ENCODE measurements around the gene SAXO2.
"Not testable (repeated sequence)": the region's sequence is repeated elsewhere in the genome, so short reads cannot be mapped to it uniquely, and the experiment has no call there.

Gene SAXO2

DNA sequence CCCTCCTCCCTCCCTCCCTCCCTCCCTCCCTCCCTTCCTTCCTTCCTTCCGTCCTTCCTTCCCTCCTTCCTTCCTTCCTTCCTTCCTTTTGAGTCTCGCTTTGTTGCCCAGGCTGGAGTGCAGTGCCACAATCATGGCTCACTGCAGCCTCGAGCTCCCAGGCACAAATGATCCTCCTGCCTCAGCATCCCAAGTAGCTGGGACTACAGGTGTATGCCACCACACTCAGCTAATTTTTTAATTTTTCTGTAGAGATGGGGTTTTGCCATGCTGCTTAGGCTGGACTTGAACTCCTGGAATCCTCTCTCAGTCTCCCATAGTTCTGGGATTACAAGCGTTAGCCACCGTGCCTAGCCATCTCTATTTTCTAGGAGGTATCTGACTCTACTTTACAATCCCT, 48.7 kb downstream of the SAXO2 start:
- not testable (repeated sequence) for H3K4me3 ChIP-seq (ENCODE audit: low read length); DNase-seq (ENCODE audit: low read depth, low spot score)

DNA sequence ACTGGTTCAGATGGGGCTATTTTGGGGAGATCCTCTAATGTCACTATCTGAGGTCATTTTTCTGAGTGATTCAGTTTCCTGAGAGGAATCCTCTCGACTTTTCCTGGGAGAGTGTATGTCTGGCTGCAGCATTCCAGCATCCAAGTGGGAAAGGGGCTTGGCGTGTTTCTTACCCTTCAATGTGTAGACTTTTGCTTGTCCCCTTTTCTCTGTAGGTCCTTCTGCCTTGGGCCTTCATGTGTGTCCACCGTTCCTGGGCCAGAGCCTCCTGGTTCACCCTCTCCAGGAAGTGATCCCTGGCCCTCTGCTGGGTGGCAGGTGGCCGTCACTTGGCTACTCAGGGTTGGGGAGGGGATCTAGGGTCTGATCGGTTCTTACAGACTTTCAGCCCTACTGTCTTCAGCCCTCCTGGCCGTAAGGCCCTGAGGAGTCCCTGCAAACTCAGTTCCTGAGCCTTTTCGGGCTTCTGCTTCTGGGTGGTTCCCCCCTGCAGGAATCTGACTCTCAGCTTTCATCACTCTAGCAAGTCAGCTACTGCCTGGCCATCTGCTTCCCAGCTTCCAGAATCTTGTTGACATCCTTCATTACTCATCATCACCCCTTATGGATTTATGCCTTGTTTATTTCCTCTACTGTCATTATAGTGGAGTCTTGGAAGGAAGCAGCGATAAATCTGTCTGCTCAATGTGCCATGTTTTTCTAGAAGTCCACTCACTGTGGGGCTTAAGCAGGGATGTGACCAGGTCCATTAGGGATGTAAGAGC, 50.1 kb downstream of the SAXO2 start:
- no peak for DNase-seq (ENCODE audit: low read depth, low spot score)

DNA sequence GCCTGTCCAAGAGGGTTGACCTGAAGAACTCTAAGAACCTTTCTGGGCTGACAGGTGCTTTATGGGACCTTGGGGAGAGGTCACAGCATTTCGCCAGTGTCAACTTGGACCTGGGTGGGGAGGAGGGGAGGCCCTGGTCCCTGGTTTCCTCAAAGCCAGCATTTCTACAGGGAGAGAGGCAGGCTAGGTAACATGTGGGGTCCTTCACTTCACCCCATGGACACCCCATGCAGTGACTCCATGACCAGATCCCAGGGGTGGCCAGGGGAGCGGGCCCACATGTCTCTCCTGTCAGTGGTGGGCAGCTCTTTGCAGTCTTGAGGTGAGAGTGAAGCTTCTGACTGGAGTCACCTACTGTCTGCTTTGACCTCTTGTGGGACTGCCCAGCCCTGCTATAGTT, 50.8 kb downstream of the SAXO2 start:
- no peak overlapping the region for H3K4me3 ChIP-seq (ENCODE audit: low read length)
- no peak for DNase-seq (ENCODE audit: low read depth, low spot score)

More for the DNA sequence above, 50.1 kb downstream of the SAXO2 start:
- H3K4me3 ChIP-seq (ENCODE audit: low read length), result no peak overlapping the region

DNA sequence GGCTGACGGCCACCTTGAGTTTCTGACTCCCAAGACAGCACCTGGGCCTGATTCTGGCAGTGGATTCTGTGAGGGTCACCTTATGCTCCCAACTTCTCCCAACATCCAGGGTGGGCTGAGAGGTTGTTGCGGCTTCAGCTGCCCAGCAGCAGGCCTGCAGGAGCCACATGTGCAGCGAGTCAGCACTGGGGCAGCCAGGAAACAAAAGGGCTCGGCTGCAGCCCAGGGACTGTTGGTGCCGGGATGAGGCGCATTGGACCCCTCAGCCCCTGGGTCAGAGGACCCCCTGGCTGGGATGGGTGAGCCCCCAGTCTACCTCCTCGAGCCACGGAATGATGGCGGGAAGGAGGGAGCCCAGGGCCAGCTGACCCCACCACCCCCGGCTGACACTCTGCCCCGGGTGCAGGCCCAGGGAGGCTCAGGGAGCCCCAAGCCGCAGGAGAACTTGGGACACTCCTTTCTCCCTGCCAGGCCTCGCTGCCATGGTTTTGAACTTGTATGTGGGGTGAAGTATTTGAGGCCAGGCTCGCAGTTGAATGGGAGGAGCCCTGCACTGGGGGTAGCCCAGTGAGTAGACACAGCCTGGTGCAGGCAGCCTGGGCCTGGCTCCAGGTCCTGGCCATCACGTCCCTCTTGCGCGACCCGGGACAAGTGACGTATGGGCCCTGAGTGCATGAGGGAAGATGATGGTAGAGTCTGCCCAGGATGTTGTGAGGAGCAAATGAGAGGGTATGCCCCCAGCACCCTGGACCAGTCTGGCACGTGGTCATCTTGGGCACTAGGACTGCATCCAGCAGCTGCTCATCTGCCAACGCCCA, 51.5 kb downstream of the SAXO2 start:
- H3K4me3 ChIP-seq (ENCODE audit: low read length), result not testable (repeated sequence)

DNA sequence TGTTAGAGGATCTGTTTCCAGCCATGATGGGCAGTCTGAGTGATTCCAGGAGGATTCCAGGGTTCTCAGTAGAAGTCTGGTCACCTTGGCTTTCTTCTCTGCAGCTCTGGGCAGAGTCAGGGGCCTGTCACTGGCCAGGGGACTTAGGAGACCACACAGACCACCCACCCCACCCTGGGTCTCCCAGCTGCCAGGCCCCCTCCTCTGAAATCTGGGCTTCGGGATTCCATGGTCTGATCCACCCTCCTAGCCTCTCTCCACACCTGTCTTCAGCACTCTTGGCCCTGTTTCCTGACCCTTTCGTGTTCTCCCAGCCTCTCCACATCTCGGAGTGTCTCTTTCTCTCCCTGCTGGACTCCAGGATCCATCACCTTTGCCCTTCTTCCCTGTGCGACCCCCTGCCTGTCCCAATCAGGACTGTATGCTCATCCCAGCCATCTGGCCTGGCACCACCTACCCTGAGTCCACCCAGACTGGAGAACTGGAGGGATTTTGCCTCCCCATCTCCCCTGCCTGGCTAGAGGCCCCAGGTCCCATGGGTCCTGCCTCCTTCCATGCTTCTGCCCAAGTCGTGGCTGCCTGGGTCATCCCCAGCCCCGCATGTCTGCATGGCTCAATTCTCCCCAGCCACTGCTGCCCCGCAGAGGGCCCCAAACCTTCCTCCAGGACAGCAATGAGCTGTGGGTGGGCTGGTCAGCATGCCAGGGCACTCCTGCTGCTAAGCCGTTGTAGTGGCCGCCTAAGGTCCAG, 52.3 kb downstream of the SAXO2 start:
- no peak overlapping the region for H3K4me3 ChIP-seq (ENCODE audit: low read length)
- DNase-seq (ENCODE audit: low read depth, low spot score), result no peak

More for the DNA sequence above, 51.5 kb downstream of the SAXO2 start:
- not testable (repeated sequence) for DNase-seq (ENCODE audit: low read depth, low spot score)

GRCh38 chr15:82315519-82316246, 53.1 kb downstream of the SAXO2 start:
- H3K4me3 ChIP-seq (ENCODE audit: low read length), result no peak overlapping the region
- no peak for DNase-seq (ENCODE audit: low read depth, low spot score)

DNA sequence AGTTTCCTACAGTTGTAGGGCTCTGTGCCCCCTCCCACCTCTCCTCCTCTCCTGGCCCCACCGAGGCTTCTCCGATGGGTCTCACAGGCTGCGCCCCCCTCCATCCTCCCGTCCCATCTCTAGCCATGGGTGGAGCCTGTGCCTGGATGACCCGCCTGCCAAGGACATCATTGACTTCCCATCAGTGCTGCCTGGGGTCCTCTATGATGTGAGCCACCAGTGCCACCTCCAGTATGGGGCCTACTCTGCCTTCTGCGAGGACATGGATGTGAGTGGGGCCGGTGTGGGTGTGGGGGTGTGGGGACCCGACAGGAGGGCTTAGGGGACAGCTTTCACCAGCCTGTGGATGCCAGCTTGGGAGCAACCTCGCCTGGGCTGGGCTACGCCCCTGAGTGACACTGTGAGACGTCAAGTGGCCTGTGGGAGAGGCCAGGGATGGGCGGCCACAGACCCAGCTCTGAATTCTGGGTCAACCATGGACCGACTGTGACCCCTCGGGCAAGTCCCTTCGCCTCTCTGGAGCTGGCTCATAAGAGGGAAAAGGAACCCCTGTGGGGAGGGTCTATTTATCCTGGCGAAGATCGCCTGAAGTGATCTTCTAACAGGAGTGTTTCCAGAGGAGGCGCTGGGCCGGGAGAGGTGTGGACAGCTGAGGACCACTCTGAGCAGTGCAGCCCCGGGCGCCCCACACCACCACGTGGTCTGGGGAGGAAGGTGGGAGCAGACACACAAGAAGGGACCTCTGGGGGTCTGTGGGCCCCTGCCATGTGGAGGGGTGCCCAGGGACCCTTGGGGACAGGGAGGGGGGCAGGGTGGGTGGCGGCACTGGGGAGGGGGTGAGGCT, 53.9 kb downstream of the SAXO2 start:
- not testable (repeated sequence) for H3K4me3 ChIP-seq (ENCODE audit: low read length); DNase-seq (ENCODE audit: low read depth, low spot score)

DNA sequence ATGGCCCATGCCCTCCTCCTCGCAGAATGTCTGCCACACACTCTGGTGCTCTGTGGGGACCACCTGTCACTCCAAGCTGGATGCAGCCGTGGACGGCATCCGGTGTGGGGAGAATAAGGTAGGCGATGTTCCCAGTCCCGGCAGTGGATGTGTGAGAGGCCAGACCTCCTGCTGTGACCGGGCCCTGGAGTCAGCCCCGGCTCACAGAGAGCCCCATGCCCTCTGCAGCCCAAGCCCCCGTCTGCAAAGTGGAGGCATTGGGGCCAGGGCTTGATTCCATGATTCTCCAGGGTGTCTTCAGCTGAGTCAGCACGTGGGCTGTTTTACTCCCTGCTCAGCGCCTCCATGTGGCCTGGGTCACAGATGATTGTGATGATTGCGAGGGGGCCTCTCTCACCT, 54.5 kb downstream of the SAXO2 start:
- H3K4me3 ChIP-seq (ENCODE audit: low read length), result no peak overlapping the region
- DNase-seq (ENCODE audit: low read depth, low spot score), result no peak

- not testable (repeated sequence) for H3K4me3 ChIP-seq (ENCODE audit: low read length)
Measured at GRCh38 chr15:82317516-82317915, 54.9 kb downstream of the SAXO2 start.

DNA sequence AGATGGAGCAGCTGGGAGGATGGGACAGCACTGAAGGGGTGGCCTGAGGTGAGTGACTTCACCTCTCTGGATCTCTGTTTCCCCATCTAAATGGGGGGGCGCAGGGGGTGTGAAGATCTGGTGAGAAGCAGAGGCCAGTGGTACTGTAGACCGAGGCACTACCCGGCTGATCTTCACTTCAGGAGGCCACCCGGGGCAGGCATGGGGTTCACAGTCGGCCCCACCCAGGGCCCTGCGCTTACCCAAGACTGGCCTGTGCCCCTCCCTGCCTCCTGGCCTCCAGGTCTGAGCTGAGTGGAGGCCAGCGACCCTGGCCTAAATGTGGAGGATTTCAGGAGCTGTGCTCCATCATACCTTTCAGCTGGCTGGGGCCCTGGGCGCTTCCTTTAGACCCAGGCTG, 55.7 kb downstream of the SAXO2 start:
- DNase-seq (ENCODE audit: low read depth, low spot score); H3K4me3 ChIP-seq (ENCODE audit: low read length): not testable (repeated sequence)

More at GRCh38 chr15:82317516-82317915, 54.9 kb downstream of the SAXO2 start:
- not testable (repeated sequence) for DNase-seq (ENCODE audit: low read depth, low spot score)

DNA sequence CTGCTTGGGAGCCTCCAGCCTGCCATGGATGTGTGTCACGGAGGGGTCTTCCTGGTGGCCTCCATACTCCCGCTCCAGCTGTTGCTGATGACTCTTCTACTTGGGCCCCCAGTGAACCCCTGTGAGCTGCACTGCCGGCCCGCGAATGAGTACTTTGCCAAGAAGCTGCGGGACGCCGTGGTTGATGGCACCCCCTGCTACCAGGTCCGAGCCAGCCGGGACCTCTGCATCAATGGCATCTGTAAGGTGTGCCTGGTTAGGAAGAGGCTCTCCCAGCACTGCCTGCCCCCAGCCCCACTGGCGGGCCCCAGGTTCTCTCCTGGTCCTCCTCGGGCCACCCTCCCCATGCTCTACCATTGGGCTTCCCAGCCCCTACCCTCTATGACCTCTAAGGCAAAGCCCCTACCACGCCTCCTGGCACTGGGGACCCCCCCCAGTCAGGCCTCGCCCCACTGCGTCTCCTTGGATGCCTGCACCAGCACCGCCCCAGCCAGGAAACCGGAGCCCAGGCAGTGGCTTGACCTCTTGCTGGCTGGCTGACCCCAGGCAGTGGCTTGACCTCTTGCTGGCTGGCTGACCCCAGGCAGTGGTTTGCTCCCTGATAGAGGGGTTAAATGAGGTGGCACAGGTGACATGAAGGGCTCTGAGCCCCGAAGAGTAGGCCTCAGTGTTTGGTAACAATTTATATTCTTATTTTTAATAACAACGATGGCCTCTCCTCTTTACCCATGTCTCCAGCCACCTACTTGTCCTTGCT, 57.1 kb downstream of the SAXO2 start:
- not testable (repeated sequence) for DNase-seq (ENCODE audit: low read depth, low spot score); H3K4me3 ChIP-seq (ENCODE audit: low read length)

- DNase-seq (ENCODE audit: low read depth, low spot score); H3K4me3 ChIP-seq (ENCODE audit: low read length): not testable (repeated sequence)
Measured at GRCh38 chr15:82320861-82321260, 58.2 kb downstream of the SAXO2 start.

GRCh38 chr15:82322488-82322887, 59.9 kb downstream of the SAXO2 start:
- not testable (repeated sequence) for DNase-seq (ENCODE audit: low read depth, low spot score); H3K4me3 ChIP-seq (ENCODE audit: low read length)

- not testable (repeated sequence) for DNase-seq (ENCODE audit: low read depth, low spot score)
Measured at GRCh38 chr15:82324831-82325230, 62.2 kb downstream of the SAXO2 start.

GRCh38 chr15:82325646-82326045, 63.0 kb downstream of the SAXO2 start:
- not testable (repeated sequence) for H3K4me3 ChIP-seq (ENCODE audit: low read length); DNase-seq (ENCODE audit: low read depth, low spot score)

More at GRCh38 chr15:82324831-82325230, 62.2 kb downstream of the SAXO2 start:
- H3K4me3 ChIP-seq (ENCODE audit: low read length), result not testable (repeated sequence)

DNA sequence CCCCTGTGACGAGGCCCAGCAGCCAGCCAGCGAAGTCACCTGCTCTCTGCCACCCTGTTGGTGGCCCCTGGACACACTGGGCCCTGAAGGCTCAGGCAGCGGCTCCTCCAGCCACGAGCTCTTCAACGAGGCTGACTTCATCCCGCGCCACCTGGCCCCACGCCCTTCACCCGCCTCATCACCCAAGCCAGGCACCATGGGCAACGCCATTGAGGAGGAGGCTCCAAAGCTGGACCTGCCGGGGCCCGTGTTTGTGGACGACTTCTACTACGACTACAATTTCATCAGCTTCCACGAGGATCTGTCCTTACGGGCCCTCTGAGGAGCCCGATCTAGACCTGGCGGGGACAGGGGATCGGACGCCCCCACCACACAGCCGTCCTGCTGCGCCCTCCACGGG, 64.3 kb downstream of the SAXO2 start:
- not testable (repeated sequence) for H3K4me3 ChIP-seq (ENCODE audit: low read length); DNase-seq (ENCODE audit: low read depth, low spot score)

GRCh38 chr15:82327372-82327771, 64.8 kb downstream of the SAXO2 start:
- not testable (repeated sequence) for DNase-seq (ENCODE audit: low read depth, low spot score); H3K4me3 ChIP-seq (ENCODE audit: low read length)
